GM18873 (cell line): Measurements from ENCODE around the gene RAD51B.

ENCODE experiments used
- ATAC-seq: cut with Tn5 transposase; IDR thresholded peaks from one replicate; pipeline ENCODE4 v1.9.1; 2021; ENCODE audit warnings: mild to moderate bottlenecking, moderate library complexity, moderate number of reproducible peaks; ENCODE audit not compliant: unreplicated experiment, low FRiP score

The RAD51B gene

DNA sequence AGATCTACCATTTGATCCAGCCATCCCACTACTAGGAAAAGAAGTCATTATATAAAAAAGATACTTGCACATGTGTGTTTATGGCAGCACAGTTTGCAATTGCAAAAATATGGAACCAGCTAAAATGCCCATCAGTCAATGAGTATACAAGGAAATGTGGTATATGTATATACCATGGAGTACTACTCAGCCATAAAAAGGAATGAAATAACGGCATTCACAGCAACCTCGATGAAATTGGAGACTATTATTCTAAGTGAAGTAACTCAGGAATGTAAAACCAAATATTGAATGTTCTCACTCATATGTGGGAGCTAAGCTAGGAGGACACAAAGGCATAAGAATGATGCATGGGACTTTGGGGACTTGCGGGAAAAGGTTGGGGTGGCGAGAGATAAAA, 402.6 kb downstream of the RAD51B start:
- no peak for ATAC-seq

DNA sequence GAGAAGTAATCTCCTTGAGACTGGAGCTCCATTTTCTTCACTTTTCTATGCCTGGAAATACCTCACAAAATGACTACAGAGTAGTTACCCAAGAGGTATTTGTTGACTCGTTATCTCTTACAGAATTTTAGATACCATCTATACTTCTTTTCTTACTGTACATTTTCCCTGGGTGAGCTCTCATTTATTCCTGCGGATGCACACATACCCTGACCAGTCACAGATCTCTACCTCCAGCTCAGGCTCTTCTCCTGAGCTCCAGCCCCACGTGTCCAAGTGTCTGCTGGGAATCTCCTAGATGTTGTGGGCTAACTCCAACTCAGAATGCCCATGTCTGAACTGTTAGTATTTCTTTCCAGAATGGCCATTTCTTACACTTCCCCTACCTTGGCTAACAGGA, 403.1 kb downstream of the RAD51B start:
- no peak for ATAC-seq

DNA sequence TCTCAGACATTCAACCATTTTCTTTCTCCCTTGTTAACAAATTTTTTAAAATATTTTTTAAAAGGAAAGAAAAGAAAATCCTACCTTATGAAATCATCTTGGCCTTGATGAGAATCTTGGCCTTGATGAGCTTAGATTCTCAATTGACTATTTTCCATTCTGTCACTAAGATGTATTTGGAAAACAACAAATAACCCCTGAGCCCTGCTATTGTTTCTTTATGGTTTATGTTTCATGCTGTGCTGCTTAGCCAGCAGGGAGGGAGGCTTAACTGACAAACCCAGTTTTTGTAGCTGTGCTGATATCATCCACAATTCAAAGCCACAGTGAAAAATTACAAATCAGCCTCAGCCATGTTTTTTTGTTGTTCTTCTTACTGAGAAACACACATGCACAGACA, 404.1 kb downstream of the RAD51B start:
- ATAC-seq, result no peak

DNA sequence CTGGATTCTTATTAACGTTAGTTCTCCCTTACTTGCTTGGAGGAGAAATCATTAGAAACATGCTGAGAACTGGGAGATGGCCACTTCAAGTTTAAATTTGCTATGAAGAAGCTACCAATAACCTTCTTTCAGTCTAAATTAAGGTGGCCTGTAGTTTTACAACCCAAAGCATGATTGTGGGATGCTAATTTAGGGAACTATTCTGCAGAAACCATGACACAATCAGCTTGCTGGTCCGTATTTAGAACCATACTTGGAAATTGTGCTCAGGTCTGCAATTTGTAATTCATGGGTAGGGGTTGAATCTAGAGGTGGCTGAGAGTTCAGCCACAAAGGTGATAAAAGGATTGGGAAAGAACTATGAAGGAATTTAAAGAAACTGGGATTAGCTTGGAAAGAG, 405.7 kb downstream of the RAD51B start:
- no peak for ATAC-seq

DNA sequence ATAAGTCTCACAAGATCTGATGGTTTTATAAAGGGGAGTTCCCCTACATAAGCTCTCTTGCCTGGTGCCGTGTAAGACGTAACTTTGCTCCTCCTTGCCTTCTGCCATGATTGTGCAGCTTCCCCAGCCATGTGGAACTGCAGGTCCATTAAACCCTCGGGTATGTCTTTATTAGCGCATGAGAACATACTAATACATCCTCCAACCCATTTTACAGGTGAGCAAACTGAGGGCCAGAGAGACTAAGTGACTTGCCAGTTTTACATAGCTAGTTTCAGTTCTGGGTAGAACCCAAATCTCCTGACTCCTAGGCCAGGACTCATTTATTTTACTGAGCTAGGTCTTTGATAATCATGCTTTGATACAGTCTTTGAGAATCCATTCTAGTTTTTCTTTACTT, 406.9 kb downstream of the RAD51B start:
- ATAC-seq, result no peak

DNA sequence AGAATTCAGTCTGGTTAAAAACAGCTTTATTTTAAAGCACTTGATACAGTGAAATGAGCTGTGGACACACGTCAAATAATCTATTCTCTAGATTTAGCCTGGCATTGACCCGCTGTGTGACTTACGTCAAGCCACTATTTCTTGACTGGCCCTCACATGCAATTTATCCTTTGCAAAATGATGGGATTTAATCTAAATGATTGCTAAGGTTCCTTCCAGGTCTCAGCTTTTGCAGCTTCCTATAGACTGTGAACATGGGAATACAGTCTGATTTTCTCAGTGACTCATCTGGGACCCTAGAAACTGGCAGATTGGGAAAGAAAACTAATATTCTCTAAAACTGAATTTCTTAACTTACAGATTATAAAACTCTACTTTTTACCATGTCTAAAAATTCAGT, 409.1 kb downstream of the RAD51B start:
- ATAC-seq, result no peak

DNA sequence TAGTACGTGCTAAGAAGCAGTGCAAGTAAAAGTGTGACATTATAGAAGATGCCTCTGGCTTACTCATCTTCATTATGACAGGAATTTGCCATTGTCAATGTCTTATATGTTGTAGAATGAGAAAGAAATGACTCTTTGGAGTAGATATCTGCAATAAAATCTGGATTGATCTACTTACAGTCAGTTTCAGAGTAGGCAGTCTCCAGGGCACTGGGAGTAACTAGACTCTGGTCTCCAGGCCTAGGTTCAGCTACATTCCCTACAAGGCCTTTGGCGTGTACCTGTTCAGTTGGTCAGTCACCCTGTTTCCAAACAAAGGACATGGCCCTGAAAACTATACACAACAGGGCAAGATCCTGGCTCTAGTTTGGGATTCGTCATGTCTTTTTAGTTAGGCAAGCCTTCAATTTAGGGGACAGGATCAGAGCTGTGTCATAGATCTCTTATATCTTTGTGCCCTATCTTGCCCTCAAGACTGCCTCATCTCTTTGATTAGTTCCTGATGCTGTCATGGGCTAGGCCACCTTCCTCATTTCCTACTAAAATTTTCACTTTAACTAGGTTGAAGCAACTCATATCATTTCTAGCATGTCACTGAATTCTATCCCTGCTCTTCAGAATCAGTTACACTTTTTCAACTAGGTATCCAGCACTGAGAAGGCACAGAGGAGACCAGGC, 410.0 kb downstream of the RAD51B start:
- no peak for ATAC-seq

DNA sequence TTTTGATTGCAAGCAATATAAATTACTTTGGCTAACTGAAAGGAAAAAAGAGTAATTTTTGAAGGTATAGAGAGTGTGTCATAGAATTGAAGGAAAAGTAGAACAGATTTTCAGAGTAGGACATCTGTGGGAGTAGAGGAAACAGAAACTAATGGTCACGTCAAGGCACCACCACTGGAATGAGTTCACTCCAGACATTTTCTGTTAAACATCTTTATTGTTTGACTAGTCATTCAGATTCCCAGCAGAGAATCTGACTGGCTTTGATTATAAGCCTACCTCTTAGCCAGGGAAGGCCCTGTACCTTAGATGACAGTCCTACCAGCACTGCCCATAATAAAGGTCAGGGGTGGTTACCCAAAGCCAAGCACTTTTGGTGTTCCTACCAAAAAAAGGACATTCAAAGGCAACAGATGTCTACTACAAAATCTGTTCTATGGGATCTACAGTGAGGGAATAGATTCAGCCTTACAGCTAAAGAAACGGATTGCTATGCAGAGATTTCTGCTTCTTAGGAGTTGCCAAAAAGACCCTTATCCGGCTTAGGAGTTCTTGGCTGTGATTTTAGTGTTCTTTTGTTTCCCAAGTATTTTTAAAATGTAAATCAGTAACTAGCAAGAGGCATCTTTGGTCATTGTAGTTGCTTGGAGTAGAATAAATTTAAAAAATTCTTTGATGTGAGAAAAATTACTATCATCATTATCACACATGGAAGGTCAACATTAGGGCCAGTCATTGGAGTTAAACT, 410.8 kb downstream of the RAD51B start:
- ATAC-seq, result no peak

DNA sequence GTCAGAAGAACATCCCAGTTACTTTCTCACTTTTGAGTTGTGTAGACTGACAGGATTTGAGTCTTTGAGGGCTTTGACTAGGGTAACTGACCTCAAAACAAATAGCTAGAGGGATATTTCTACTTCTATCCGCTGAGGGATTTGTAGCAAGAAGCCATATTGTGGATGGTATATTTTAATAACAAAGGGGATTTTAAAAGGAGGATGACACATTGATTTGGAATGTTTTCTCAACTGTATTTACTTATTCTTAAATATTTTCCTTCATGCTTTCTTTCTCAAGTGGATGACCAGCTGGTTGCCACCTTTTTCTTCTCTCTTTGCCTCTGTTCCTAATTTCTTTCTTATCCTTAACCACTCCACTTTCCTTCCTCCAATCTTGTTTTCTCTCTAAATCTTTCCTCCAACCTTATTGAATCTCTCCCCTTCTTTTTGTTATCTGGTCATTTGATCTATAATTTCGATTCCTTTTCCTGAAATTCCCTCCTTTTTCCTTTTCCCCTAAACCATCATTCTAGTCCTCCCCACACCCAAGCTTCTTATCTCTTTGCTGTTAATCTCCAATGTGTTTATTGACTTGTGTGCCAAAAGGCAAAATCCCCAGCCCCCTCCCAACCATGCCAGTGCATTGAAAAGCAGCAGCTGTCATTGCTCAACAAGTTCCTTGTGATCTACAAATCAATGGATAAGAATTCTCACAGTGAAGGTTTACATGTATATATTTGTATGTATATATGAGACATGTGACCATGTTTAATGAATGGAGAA, 411.6 kb downstream of the RAD51B start:
- ATAC-seq, result no peak

DNA sequence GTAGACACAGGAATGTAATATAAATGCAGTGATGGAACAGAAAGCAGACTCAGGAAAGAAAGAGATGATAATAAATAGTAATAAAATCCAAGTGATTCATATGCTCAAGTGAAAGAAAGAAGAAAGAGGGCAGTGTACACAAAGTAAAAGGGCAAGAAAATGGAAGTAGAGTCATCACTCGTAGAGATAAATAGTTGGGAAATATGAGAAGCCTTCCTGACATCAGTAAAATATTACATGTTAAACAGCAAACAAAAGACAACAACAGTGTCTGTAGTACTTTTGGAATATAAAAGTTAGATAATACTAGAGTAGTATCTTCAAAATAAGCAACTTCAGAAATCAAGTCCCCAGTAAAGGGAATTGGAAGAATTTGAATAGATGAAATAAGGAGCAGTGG, 412.3 kb downstream of the RAD51B start:
- no peak for ATAC-seq

DNA sequence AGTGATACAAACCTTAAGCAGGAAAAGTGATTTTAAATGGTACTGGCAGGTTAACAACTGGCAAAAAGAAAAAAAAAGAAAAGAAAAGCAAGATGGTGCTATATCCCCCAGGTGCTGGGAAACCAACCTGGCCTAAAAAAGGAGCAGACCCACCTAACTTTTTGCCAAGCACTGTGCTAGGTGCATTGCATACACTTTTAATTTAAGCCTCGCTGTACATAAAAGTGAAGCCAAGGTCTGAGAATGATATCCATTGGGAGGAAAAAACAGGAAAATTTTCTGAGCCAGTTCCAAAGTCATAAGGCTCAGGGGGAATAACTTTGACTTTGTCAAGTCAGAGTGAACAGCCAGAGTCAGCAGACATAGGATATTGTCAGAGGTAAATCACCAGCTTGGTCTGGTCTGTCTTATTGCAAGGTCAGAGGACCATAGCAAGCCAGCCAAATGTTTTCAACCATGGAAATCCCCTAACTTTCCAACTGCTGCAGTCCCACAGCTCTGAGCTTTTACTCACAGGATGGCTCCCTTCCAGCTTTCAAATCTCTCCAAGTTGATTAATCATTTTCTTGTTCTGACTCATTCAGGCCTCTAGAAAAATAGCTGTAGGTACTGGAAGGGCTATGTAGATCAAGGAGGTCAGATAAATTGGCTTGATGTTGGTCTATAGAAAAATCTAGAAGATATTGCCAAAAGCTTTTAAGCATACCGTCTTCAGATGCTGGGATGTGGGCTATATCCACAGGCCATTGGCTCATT, 412.9 kb downstream of the RAD51B start:
- ATAC-seq, result no peak

DNA sequence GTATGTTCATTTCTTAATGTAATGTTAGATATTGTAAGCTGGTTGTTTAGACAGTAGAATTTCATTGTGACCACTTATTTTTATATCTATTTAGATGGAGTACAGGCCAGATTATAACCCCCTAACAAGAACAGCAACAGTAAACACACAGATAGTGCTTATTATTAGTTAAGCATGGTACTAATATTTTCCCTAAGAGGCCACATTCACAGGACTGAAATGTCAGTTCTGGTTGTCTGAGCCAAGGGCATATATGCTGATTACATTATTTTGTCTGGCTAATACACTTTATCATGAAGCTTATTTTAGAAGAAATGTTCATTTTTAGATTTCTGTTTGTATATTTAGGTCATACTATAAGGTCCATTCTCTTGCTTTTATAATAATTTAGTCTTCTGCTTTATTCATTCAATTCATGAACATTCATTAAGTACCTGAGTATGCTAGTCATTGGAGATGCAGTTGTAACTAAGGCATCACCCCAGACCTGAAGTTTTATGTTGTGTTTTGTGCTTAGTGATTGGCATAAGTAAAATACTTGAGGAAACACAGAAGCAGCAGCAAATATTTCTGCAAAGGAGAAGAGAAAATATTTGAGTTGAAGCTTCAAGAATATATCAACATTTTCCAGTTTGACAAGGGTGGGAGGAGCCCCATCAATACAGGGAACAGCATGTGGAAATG, 413.7 kb downstream of the RAD51B start:
- no peak for ATAC-seq

DNA sequence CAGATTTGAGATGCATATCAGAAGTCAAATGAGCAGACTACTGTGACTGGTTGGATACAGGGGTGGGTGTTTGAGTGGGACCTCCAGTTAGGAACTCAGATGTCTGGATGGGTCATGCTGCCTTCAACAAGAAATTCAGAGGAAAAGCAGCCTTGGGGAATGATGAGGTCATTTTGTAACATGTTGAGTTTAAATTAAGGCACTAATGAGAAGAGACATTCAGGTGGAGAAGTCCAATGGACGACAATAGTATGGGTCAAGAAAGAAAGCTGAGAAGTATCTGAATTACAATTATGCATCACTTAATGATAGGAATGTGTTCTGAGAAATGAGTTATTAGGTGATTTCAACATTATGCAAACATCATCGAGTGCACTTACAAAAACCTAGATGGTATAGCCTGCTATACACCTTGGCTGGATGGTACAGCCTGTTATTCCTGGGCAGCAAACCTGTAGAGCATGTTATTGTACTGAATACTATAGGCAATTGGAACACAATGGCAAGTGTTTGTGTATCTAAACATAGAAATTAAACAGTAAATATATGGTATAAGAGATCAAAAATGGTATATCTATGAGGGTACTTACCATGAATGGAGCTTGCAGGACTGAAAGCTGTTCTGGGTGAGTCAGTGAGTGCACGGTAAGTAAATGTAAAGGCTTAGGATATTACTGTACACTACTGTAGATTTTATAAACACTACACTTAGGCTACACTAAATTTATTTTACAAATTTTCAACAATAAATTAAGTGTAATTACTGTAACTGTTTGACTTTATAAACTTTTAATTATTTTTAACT, 414.7 kb downstream of the RAD51B start:
- no peak for ATAC-seq

DNA sequence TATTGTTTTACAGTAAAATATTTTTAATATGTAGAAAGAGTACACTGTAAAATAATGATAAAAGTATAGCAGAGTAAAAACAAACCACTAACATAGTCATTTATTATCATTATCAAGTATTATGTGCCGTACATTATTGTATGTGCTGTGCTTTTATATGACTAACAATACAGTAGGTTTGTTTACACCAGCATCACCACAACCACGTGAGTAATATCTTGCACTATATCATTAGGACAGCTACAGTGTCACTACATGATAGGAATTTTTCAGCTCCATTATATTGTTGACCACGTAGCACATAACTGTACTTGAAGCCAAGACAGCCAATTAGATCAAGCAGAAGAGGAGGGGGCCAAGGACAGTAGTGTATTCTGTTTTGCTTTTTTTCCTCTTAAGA, 415.4 kb downstream of the RAD51B start:
- no peak for ATAC-seq

DNA sequence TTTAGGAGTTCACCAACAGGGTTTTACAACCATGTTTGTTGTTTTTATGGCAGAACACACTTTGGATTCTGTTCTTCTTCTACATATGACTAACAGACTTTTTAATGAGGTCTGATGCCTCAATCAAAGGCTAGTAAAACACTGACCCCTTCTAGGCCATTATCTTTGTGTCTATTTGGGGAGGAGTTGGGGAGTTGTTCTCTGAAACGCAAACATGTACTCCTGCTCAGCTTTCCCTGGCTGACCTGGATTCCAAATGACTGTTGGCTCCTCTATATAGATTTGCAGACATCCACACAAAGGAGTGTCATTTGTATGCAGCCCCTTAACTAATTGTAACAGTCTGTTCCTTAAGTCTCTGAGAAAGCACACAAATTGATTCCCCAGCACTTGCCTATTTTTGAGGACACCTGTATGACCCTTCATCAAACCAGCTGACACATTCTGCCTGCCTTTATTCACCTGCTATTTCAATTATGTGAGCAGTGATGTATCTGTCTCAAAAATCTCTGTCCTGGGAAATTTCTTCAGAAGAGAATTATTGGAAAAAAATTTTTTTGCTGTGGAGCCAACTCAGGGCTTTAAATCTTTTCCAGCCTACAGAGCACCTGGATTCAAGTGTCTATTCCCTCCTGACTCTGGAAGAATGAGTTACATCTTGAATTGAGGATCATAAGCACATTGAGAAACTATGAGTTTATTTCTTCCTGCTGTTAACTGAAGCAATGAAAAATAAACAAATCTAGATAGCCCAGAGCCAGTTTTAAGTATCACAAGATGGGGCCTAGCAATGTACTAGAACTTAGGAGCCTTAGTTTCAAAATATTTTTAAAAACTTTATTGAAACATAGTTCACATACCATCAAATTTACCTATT, 417.2 kb downstream of the RAD51B start:
- ATAC-seq, result no peak

DNA sequence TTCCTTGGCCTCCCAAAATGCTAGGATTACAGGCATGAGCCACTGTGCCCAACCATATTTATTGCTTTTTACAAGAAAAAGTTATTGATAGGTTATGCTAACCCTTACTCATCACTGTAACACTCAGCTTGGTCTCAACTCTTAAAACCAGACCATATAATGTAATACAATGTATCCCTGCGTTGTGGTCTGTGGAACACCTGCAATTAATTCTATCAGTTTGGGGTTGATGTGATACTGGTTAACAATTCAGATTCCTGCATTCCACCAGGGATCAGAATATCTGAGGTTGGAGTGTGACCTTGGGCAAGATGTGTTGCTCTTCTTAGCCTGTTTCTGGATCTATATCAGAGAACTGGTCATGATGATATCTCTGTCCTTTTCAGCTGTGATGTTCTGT, 419.0 kb downstream of the RAD51B start:
- no peak for ATAC-seq

DNA sequence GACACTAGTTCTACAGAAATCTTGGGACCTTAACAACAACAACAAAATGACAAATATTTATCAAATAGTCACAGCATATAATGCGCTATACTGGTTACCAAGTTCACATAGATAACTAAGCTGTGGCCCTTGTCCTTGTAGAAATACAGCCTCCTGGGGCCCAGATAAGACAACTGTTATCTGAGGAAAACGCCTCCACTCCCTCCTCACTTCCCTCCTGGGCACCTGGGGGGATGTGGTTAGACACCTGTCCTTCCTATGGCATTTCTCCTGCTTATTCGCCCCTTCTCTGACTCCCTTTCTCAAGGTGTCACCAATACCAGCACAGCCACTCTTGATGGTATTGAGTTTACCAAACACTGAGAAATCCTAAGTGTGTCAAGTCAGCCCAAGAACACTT, 419.4 kb downstream of the RAD51B start:
- no peak for ATAC-seq

DNA sequence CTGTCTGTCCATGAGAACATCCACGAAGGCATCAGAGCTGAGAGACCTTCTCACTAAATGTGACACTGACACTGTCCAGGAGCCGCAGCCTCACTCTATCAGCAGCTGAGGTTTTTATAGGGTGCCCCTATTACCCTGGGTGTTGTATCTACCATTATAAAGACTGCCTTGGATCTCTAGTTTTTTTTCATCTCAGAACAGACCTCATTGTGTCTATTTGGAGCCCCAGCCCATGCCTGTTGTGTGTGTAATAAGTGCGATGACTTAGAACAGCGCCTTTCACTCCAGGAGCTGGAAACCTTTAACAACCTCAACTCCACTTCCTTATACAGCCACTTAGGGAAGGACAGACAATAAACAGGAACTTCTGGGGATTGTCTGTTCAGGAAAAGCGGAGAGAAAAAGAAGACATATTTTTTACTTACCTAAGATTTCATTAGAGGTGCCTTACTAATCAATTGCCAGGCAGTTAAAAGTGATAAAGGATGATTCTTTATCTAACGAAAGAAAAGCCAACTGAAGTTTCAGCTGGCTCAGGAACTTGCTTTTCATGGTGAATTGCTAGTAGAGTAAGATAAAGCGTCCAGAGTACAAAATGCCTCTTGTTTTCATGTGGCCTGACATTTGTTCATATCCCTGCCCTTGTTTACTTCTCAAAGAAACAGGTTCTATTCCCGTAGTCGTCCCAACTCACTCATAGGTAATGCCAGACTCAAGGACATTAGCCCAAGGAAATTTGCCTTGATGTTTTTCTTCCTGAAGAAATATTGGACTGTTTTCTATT, 420.6 kb downstream of the RAD51B start:
- ATAC-seq, result no peak
